OCI-LY7 (cell line): ENCODE data around the gene KRI1. TPM values are rescaled to one million over a fixed set of nuclear protein-coding genes. Genes with fewer than 3 reads are reported as not detected.

ENCODE experiments used
- BruUV-seq: library from RNA; stranded (reverse); fragments of 400-500 nt; replicated peaks from 2 replicates; lab custom pipeline; 2021; lab: Mats Ljungman, UMichigan
- CTCF ChIA-PET: fragments of 300-600 bp; sonication (Branson Sonifier 250); formaldehyde crosslinking; loops from one replicate; lab custom pipeline; 2022; ENCODE audit warnings: antibody characterized with exemption; ENCODE audit not compliant: unreplicated experiment; lab: Charles Lee
- POLR2A ChIA-PET: fragments of 300-600 bp; sonication (Branson Sonifier 250); formaldehyde crosslinking; loops from one replicate; lab custom pipeline; 2022; ENCODE audit warnings: antibody characterized with exemption; lab: Charles Lee
- DNase-seq: peaks from one replicate; pipeline ENCODE4 v3.0.0-alpha.2; 2015; ENCODE audit warnings: low spot score
- H2AFZ ChIP-seq: fragments of 200-600 bp; sonication (generic), shearing (Covaris generic); 2 replicates; pipeline ENCODE4 v1.6.1; 2014; ENCODE audit warnings: mild to moderate bottlenecking, antibody characterized with exemption, low read length, moderate library complexity
- H3K27ac ChIP-seq: fragments of 200-600 bp; sonication (generic); 2 replicates; pipeline ENCODE4 v1.5.1; 2014; ENCODE audit warnings: mixed run types, low read depth, mild to moderate bottlenecking, moderate library complexity, low read length, inconsistent platforms; ENCODE audit not compliant: poor library complexity, severe bottlenecking
- H3K36me3 ChIP-seq: fragments of 200-600 bp; sonication (generic); 2 replicates; pipeline ENCODE4 v1.6.1; 2014; ENCODE audit warnings: mild to moderate bottlenecking, antibody characterized with exemption, low read length, moderate library complexity, mixed read lengths; ENCODE audit not compliant: insufficient read depth
- H3K4me1 ChIP-seq: fragments of 200-600 bp; sonication (generic); 2 replicates; pipeline ENCODE4 v1.5.1; 2014; ENCODE audit warnings: mild to moderate bottlenecking, low read length; ENCODE audit not compliant: insufficient read depth, poor library complexity, severe bottlenecking
- H3K4me2 ChIP-seq: fragments of 200-600 bp; sonication (generic); 2 replicates; pipeline ENCODE4 v1.6.1; 2014; ENCODE audit warnings: mild to moderate bottlenecking, low read length
- H3K4me3 ChIP-seq: fragments of 200-600 bp; sonication (generic); 2 replicates; pipeline ENCODE4 v1.5.1; 2014; ENCODE audit warnings: mild to moderate bottlenecking, low read depth, low read length; ENCODE audit not compliant: poor library complexity, severe bottlenecking
- H3K79me2 ChIP-seq: fragments of 200-600 bp; sonication (generic); 2 replicates; pipeline ENCODE4 v1.6.1; 2016; ENCODE audit warnings: low read depth, mild to moderate bottlenecking, low read length, moderate library complexity, mixed read lengths; ENCODE audit not compliant: insufficient read depth
- H3K9me2 ChIP-seq: fragments of 200-600 bp; sonication (generic); 2 replicates; pipeline ENCODE4 v1.6.1; 2016; ENCODE audit warnings: mild to moderate bottlenecking, low read length, mixed read lengths; ENCODE audit not compliant: insufficient read depth
- H3K9me3 ChIP-seq: fragments of 200-600 bp; sonication (generic); 2 replicates; pipeline ENCODE4 v1.6.1; 2014; ENCODE audit warnings: mild to moderate bottlenecking, mixed run types, low read length, mixed read lengths
- H4K20me1 ChIP-seq: fragments of 200-600 bp; sonication (generic); 2 replicates; pipeline ENCODE4 v1.6.1; 2014; ENCODE audit warnings: mild to moderate bottlenecking, antibody characterized with exemption, low read length, moderate library complexity, mixed read lengths; ENCODE audit not compliant: insufficient read depth
- CTCF ChIP-seq: fragments of 200-600 bp; sonication (generic); conservative IDR thresholded peaks from 2 replicates; pipeline ENCODE4 v1.5.1; 2014; ENCODE audit warnings: mild to moderate bottlenecking, antibody characterized with exemption, low read length, moderate library complexity, mixed read lengths
- EZH2phosphoT487 ChIP-seq: fragments of 200-600 bp; sonication (generic); IDR thresholded peaks from 2 replicates; pipeline ENCODE4 v1.6.1; 2018; ENCODE audit warnings: low read depth, borderline replicate concordance, mild to moderate bottlenecking, mixed run types, antibody characterized with exemption, low read length, moderate library complexity, mixed read lengths
- intact Hi-C: fragments of 100-400 bp; cut with micrococcal nuclease; formaldehyde crosslinking; loops from one replicate; pipeline ENCODE4 v1.10.0; 2022; ENCODE audit not compliant: unreplicated experiment
- total RNA-seq, 2 experiments: library from RNA; depleted of rRNA in 1 of 2; stranded (reverse); fragments of >200 nt in 1 of 2; shearing (Covaris generic) in 1 of 2; gene quantifications; 2 replicates each; pipeline ENCODE4 v1.2.3, GENCODE V29; 2014 to 2022

KRI1 gene
- total RNA-seq, 2 experiments from 2014 or later = 53.6 to 58.4 TPM

GRCh38 chr19:10583036-10583776 is 17.4 kb upstream of the KRI1 start:
- ChIA-PET POLR2A (interaction anchor here (1.0 to 2.6 kb wide), 2 partner anchors 9 to 20 kb away, joined by 4 to 22 read pairs; no protein-coding TSS in a partner anchor), CTCF (no interaction called here)
- intact Hi-C loops = no loop called here
- BruUV-seq = no TSS peak
- H4K20me1 ChIP-seq = no peaks in the 10 kb centered on the region
- no peak for DNase-seq
- no peaks in the 10 kb centered on the region for H3K9me3 ChIP-seq
- H3K36me3 ChIP-seq = no peaks in the 10 kb centered on the region
- H3K79me2 ChIP-seq = no peaks in the 10 kb centered on the region
- no peaks in the 10 kb centered on the region for H3K9me2 ChIP-seq
- TF ChIP-seq CTCF = no peak
- no peak for TF ChIP-seq EZH2phosphoT487
- H3K4me2 ChIP-seq = no peak overlapping the region
- no peak overlapping the region for H3K27ac ChIP-seq
- peaks cover 31% of the 10 kb centered on the region for H3K4me1 ChIP-seq
- no peak overlapping the region for H3K4me3 ChIP-seq
- H2AFZ ChIP-seq = no peak overlapping the region

GRCh38 chr19:10582091-10582490 is 16.3 kb upstream of the KRI1 start:
- no peaks in the 10 kb centered on the region for H3K9me2 ChIP-seq
- no peak for TF ChIP-seq CTCF
- no peak for TF ChIP-seq EZH2phosphoT487
- H3K9me3 ChIP-seq = no peaks in the 10 kb centered on the region
- no TSS peak for BruUV-seq
- H3K4me3 ChIP-seq = no peak overlapping the region
- no peak for DNase-seq
- intact Hi-C loops = no loop called here
- no peaks in the 10 kb centered on the region for H3K36me3 ChIP-seq
- no peak overlapping the region for H2AFZ ChIP-seq
- peaks cover 31% of the 10 kb centered on the region for H3K4me1 ChIP-seq
- H4K20me1 ChIP-seq = no peaks in the 10 kb centered on the region
- ChIA-PET POLR2A (interaction anchor here (0.6 to 2.6 kb wide), 5 partner anchors 11 to 1728 kb away, joined by 3 to 22 read pairs (median 4); no protein-coding TSS in a partner anchor), CTCF (interaction anchor here (0.6 to 2.0 kb wide), 4 partner anchors 22 to 118 kb away, joined by 4 to 39 read pairs (median 14); no protein-coding TSS in a partner anchor)
- no peak overlapping the region for H3K27ac ChIP-seq
- H3K79me2 ChIP-seq = no peaks in the 10 kb centered on the region
- H3K4me2 ChIP-seq = no peak overlapping the region
